Effector memory CD4-positive, alpha-beta T cell (primary cell): ENCODE measurements around the gene TMEM43.

Experiments used
- DNase-seq, 3 donors: peaks; one replicate each; pipeline ENCODE4 v3.0.0-alpha.2; 2020
- H3K27ac ChIP-seq: 2 replicates; pipeline ENCODE4 v1.7.0; 2013; ENCODE audit warnings: mild to moderate bottlenecking, low read length, moderate library complexity; ENCODE audit not compliant: insufficient read depth, poor library complexity, severe bottlenecking
- H3K27me3 ChIP-seq: replicated peaks from 2 replicates; pipeline ENCODE4 v1.7.0; 2013; ENCODE audit warnings: mild to moderate bottlenecking, low read length; ENCODE audit not compliant: insufficient read depth, control insufficient read depth, poor library complexity, severe bottlenecking
- H3K36me3 ChIP-seq: 2 replicates; pipeline ENCODE4 v1.7.0; 2013; ENCODE audit warnings: mild to moderate bottlenecking, low read length, moderate library complexity; ENCODE audit not compliant: control insufficient read depth, insufficient read depth
- H3K4me1 ChIP-seq: 2 replicates; pipeline ENCODE4 v1.7.0; 2013; ENCODE audit warnings: low read length, mild to moderate bottlenecking; ENCODE audit not compliant: control insufficient read depth, insufficient read depth, poor library complexity, severe bottlenecking
- H3K4me3 ChIP-seq: 2 replicates; pipeline ENCODE4 v1.7.0; 2013; ENCODE audit warnings: low read length, low read depth, mild to moderate bottlenecking; ENCODE audit not compliant: insufficient read depth, poor library complexity, severe bottlenecking
- H3K9me3 ChIP-seq: 2 replicates; pipeline ENCODE4 v1.7.0; 2013; ENCODE audit warnings: mild to moderate bottlenecking, low read length, moderate library complexity; ENCODE audit not compliant: control insufficient read depth

Gene TMEM43

GRCh38 chr3:14143271-14144225, 18.7 kb downstream of the TMEM43 start:
- H3K4me1 ChIP-seq: peaks cover 49% of the 10 kb centered on the region
- H3K27me3 ChIP-seq: no peaks in the 10 kb centered on the region
- H3K9me3 ChIP-seq: no peaks in the 10 kb centered on the region
- H3K36me3 ChIP-seq: peaks cover 43% of the 10 kb centered on the region
- no peak for DNase-seq
- H3K27ac ChIP-seq: peak overlapping the region; percentile 99
- peak overlapping the region; percentile 22 for H3K4me3 ChIP-seq

- H3K4me3 ChIP-seq: peak overlapping the region; percentile 22
- H3K27me3 ChIP-seq: no peaks in the 10 kb centered on the region
- DNase-seq: peak; percentile 70 to 71 (median 70)
- peaks cover 49% of the 10 kb centered on the region for H3K4me1 ChIP-seq
- H3K9me3 ChIP-seq: no peaks in the 10 kb centered on the region
- H3K27ac ChIP-seq: peak overlapping the region; percentile 99
- H3K36me3 ChIP-seq: peaks cover 37% of the 10 kb centered on the region
Measured at GRCh38 chr3:14144423-14145075, 19.7 kb downstream of the TMEM43 start.

GRCh38 chr3:14145236-14145635, 20.4 kb downstream of the TMEM43 start:
- no peaks in the 10 kb centered on the region for H3K27me3 ChIP-seq
- H3K36me3 ChIP-seq: peaks cover 35% of the 10 kb centered on the region
- H3K27ac ChIP-seq: peak overlapping the region; percentile 99
- peaks cover 49% of the 10 kb centered on the region for H3K4me1 ChIP-seq
- H3K4me3 ChIP-seq: no peak overlapping the region
- DNase-seq: no peak
- no peaks in the 10 kb centered on the region for H3K9me3 ChIP-seq

GRCh38 chr3:14145670-14146380, 21.0 kb downstream of the TMEM43 start:
- H3K36me3 ChIP-seq: peaks cover 39% of the 10 kb centered on the region

GRCh38 chr3:14146381-14147065, 21.7 kb downstream of the TMEM43 start:
- Histone ChIP-seq H3K36me3 (peaks cover 40% of the 10 kb centered on the region), H3K27me3 (no peaks in the 10 kb centered on the region), H3K4me3 (no peak overlapping the region), H3K4me1 (peaks cover 38% of the 10 kb centered on the region), H3K9me3 (no peaks in the 10 kb centered on the region), H3K27ac (peak overlapping the region; percentile 99)
- DNase-seq: no peak

More at GRCh38 chr3:14145670-14146380, 21.0 kb downstream of the TMEM43 start:
- peaks cover 45% of the 10 kb centered on the region for H3K4me1 ChIP-seq
- no peaks in the 10 kb centered on the region for H3K9me3 ChIP-seq
- no peak overlapping the region for H3K4me3 ChIP-seq
- no peaks in the 10 kb centered on the region for H3K27me3 ChIP-seq
- no peak for DNase-seq
- H3K27ac ChIP-seq: peak overlapping the region; percentile 99

- Histone ChIP-seq H3K27ac (peak overlapping the region; percentile 99), H3K4me1 (peaks cover 32% of the 10 kb centered on the region), H3K9me3 (no peaks in the 10 kb centered on the region), H3K4me3 (no peak overlapping the region), H3K36me3 (peaks cover 40% of the 10 kb centered on the region), H3K27me3 (no peaks in the 10 kb centered on the region)
- DNase-seq: no peak
Measured at GRCh38 chr3:14147066-14147435, 22.2 kb downstream of the TMEM43 start.

- no peak for DNase-seq
- H3K4me3 ChIP-seq: no peak overlapping the region
Measured at GRCh38 chr3:14147617-14148016, 22.8 kb downstream of the TMEM43 start.

GRCh38 chr3:14148041-14148985, 23.5 kb downstream of the TMEM43 start:
- H3K27ac ChIP-seq: no peak overlapping the region
- peaks cover 48% of the 10 kb centered on the region for H3K36me3 ChIP-seq

More at GRCh38 chr3:14147617-14148016, 22.8 kb downstream of the TMEM43 start:
- Histone ChIP-seq H3K36me3 (peaks cover 46% of the 10 kb centered on the region), H3K4me1 (peaks cover 29% of the 10 kb centered on the region), H3K9me3 (no peaks in the 10 kb centered on the region), H3K27me3 (no peaks in the 10 kb centered on the region), H3K27ac (no peak overlapping the region)

GRCh38 chr3:14150078-14150477, 25.2 kb downstream of the TMEM43 start:
- DNase-seq: no peak
- no peak overlapping the region for H3K4me3 ChIP-seq
- H3K36me3 ChIP-seq: peaks cover 57% of the 10 kb centered on the region
- peaks cover 8% of the 10 kb centered on the region for H3K4me1 ChIP-seq
- H3K27ac ChIP-seq: peak overlapping the region; percentile 3
- no peaks in the 10 kb centered on the region for H3K27me3 ChIP-seq
- H3K9me3 ChIP-seq: no peaks in the 10 kb centered on the region

More at GRCh38 chr3:14148041-14148985, 23.5 kb downstream of the TMEM43 start:
- no peak overlapping the region for H3K4me3 ChIP-seq
- H3K27me3 ChIP-seq: no peaks in the 10 kb centered on the region
- no peak for DNase-seq
- peaks cover 23% of the 10 kb centered on the region for H3K4me1 ChIP-seq
- no peaks in the 10 kb centered on the region for H3K9me3 ChIP-seq
